K562 (cell line): ENCODE measurements around the gene SKAP1. TPM values are rescaled to one million over a fixed set of nuclear protein-coding genes. Genes with fewer than 3 reads are reported as not detected.
A peak's percentile ranks its signal among the peaks of the same experiment; 100 is the strongest.
"Not testable (repeated sequence)": the region's sequence is repeated elsewhere in the genome, so short reads cannot be mapped to it uniquely, and the experiment has no call there.

Experiments
- ATAC-seq: fragments of 200-7000 bp; cut with Tn5 transposase; 3 replicates; pipeline ENCODE4 v1.9.1; 2020; ENCODE audit warnings: moderate library complexity
- BruUV-seq: library from RNA; stranded (reverse); fragments of 400-500 nt; replicated peaks from 2 replicates; lab custom pipeline; 2021; lab: Mats Ljungman, UMichigan
- CTCF ChIA-PET: fragments of 300-600 bp; formaldehyde crosslinking; extraction: SDS; loops from one replicate; lab custom pipeline; 2021; ENCODE audit warnings: low intra/inter-chr PET ratio; lab: Yijun Ruan, JAX
- POLR2A ChIA-PET: fragments of 300-600, 350-650 bp; sonication (Branson Sonifier 250); formaldehyde crosslinking; extraction: SDS; loops from one replicate; lab custom pipeline; 2021; ENCODE audit warnings: antibody characterized with exemption, inconsistent platforms; lab: Yijun Ruan, JAX
- DNase-seq, 4 experiments: peaks; one replicate each; pipeline versions ENCODE4 v3.0.0 to v3.0.0-alpha.2; 2011 to 2018; ENCODE audit warnings: low spot score in 3 of 4, mixed read lengths in 3 of 4; ENCODE audit errors: extremely low read depth in 1 of 4
- FAIRE-seq: peaks from 2 replicates; lab custom pipeline; 2011; peaks lifted over from hg19 to GRCh38; lab: Jason Lieb, UNC
- H2AFZ ChIP-seq: 2 replicates; pipeline ENCODE4 v1.6.0; 2011; ENCODE audit warnings: low read depth, low read length, control low read depth, inconsistent platforms
- H3K27ac ChIP-seq: fragments of 200-600 bp; 3 replicates; pipeline ENCODE4 v1.8.0; 2011; ENCODE audit warnings: low read depth, mild to moderate bottlenecking, control low read depth, inconsistent platforms, low read length, moderate library complexity, mixed read lengths; ENCODE audit errors: extremely low read depth
- H3K27me3 ChIP-seq, 2 experiments: fragments of 300-600 bp in 1 of 2; 2 replicates in 1 of 2; 3 replicates in 1 of 2; pipeline versions ENCODE4 v1.6.0 to v1.8.0; 2011; ENCODE audit warnings: inconsistent platforms in 2 of 2, low read length in 2 of 2, mild to moderate bottlenecking in 1 of 2, mixed read lengths in 1 of 2, moderate library complexity in 1 of 2; ENCODE audit not compliant: control insufficient read depth in 2 of 2, insufficient read depth in 2 of 2
- H3K36me3 ChIP-seq: fragments of 300-600 bp; 3 replicates; pipeline ENCODE4 v1.8.0; 2011; ENCODE audit warnings: mild to moderate bottlenecking, low read length, inconsistent platforms; ENCODE audit not compliant: control insufficient read depth, insufficient read depth
- H3K4me1 ChIP-seq, 2 experiments: fragments of 200-600 bp in 1 of 2; replicated peaks in 1 of 2; 2 replicates in 1 of 2; 3 replicates in 1 of 2; pipeline versions ENCODE4 v1.5.1 to v1.8.0; 2011; ENCODE audit warnings: inconsistent platforms in 2 of 2, low read length in 2 of 2, mild to moderate bottlenecking in 1 of 2, mixed read lengths in 1 of 2, moderate library complexity in 1 of 2; ENCODE audit not compliant: control insufficient read depth in 2 of 2, insufficient read depth in 2 of 2
- H3K4me2 ChIP-seq: 2 replicates; pipeline ENCODE4 v1.6.1; 2011; ENCODE audit warnings: low read length, control low read depth, inconsistent platforms, mixed read lengths; ENCODE audit not compliant: insufficient read depth
- H3K4me3 ChIP-seq: fragments of 200-600 bp; sonication (generic), shearing (Covaris generic); 2 replicates; pipeline ENCODE4 v1.5.1; 2016; ENCODE audit warnings: control low read depth, inconsistent platforms
- H3K79me2 ChIP-seq: fragments of 200-600 bp; 3 replicates; pipeline ENCODE4 v1.8.0; 2011; ENCODE audit warnings: low read length, inconsistent platforms; ENCODE audit not compliant: control insufficient read depth, insufficient read depth
- H3K9ac ChIP-seq, 2 experiments: 2 replicates each; pipeline versions ENCODE4 v1.6.0 to v1.6.1; 2011; ENCODE audit warnings: low read depth in 2 of 2, low read length in 2 of 2, control low read depth in 1 of 2, inconsistent platforms in 1 of 2, mild to moderate bottlenecking in 1 of 2, mixed read lengths in 1 of 2; ENCODE audit not compliant: insufficient read depth in 1 of 2
- H3K9me1 ChIP-seq: one replicate; pipeline ENCODE4 v1.6.0; 2011; ENCODE audit warnings: inconsistent platforms, mild to moderate bottlenecking, low read length, moderate library complexity; ENCODE audit not compliant: control insufficient read depth, insufficient read depth
- H3K9me3 ChIP-seq: replicated peaks from 2 replicates; pipeline ENCODE4 v1.5.1; 2011; ENCODE audit warnings: low read depth, low read length, inconsistent platforms; ENCODE audit not compliant: control insufficient read depth, insufficient read depth
- H4K20me1 ChIP-seq: replicated peaks from 2 replicates; pipeline ENCODE4 v1.6.1; 2011; ENCODE audit warnings: low read length, inconsistent platforms, mixed read lengths; ENCODE audit not compliant: control insufficient read depth, insufficient read depth
- BCOR ChIP-seq: fragments of 450-650 bp; IDR thresholded peaks from 2 replicates; pipeline ENCODE4 v1.6.1; 2016
- SMARCA5 ChIP-seq: fragments of 450-650 bp; IDR thresholded peaks from 2 replicates; pipeline ENCODE4 v1.6.1; 2016
- ZNF146 ChIP-seq: IDR thresholded peaks from one replicate; pipeline ENCODE4 v1.6.1; 2018; ENCODE audit warnings: missing compliant biosample characterization; ENCODE audit not compliant: unreplicated experiment
- ZNF444 ChIP-seq: fragments of 250-450 bp; sonication (Bioruptor Pico); IDR thresholded peaks from 2 replicates; pipeline ENCODE4 v1.4.0; 2020; ENCODE audit warnings: mild to moderate bottlenecking, moderate library complexity
- WGBS: fragments of 100-300 bp; shearing (Covaris generic); methylation state at CpG from one replicate; pipeline ENCODE4 v1.1.6; 2016; ENCODE audit warnings: low coverage, mixed read lengths; ENCODE audit not compliant: insufficient coverage; ENCODE audit errors: missing lambda C conversion rate; 5-methylcytosine and 5-hydroxymethylcytosine counted together
- in situ Hi-C: fragments of 300-500 bp; cut with MboI; formaldehyde crosslinking; loops from 4 replicates; pipeline ENCODE4 v1.15.0; 2018; ENCODE audit warnings: inconsistent platforms, mixed read lengths
- intact Hi-C: fragments of 100-400 bp; cut with micrococcal nuclease; formaldehyde crosslinking; loops from 2 replicates; pipeline ENCODE4 v1.14.2; 2022
- polyA plus RNA-seq, 8 experiments: library from polyadenylated mRNA; depleted of rRNA in 4 of 8; stranded (reverse) in 5 of 8; unstranded in 3 of 8; fragments of >200 nt; fragmentation: Nextera tagmentation in 2 of 8; fragmentation: Illumina TruSeq in 1 of 8; extraction: Ambion mirVana in 2 of 8; extraction: Trizol in 1 of 8; gene quantifications; 2 replicates each; pipeline versions ENCODE4 v1.2.1 to v1.2.3, GENCODE V29; 2011 to 2014; ENCODE audit warnings: inconsistent platforms in 1 of 8, missing spikeins in 1 of 8
- total RNA-seq, 7 experiments: library from RNA; depleted of rRNA in 6 of 7; stranded (reverse); fragments of >200 nt in 6 of 7; fragmentation: Illumina TruSeq in 2 of 7; extraction: Trizol in 2 of 7; gene quantifications; 2 replicates each; pipeline versions ENCODE4 v1.2.1 to v1.2.3, GENCODE V29; 2011 to 2021; ENCODE audit warnings: low replicate concordance in 1 of 7

SKAP1 gene
- total and polyA plus RNA-seq, 9 of the 15 experiments (the other 6 are each of a cell fraction or from before 2014, with no cell fraction given): 0.06 to 0.80 (median 0.10) TPM; not detected in 4

GRCh38 chr17:48451489-48451888 is 21.5 kb upstream of the SKAP1 start:
- Histone ChIP-seq H3K9me3 (no peaks in the 10 kb centered on the region), H3K4me2 (no peak overlapping the region), H3K4me1 (peaks cover 4 to 16% of the 10 kb centered on the region in 2 experiments; a peak in 3 of 5 replicates), H3K36me3 (no peaks in the 10 kb centered on the region), H3K9me1 (no peaks in the 10 kb centered on the region), H3K79me2 (no peaks in the 10 kb centered on the region), H3K9ac (no peak overlapping the region), H3K27me3 (no peaks in the 10 kb centered on the region), H3K4me3 (no peak overlapping the region), H3K27ac (no peak overlapping the region), H4K20me1 (no peaks in the 10 kb centered on the region), H2AFZ (peak overlapping the region; percentile 16; the same call in 1 of the 2 replicates)
- ChIA-PET CTCF (no interaction called here), POLR2A (interaction anchor here (0.7 kb wide), 1 partner anchor 11 kb away, joined by 3 read pairs; no protein-coding TSS in a partner anchor)
- TF ChIP-seq ZNF444 (CRISPR knock-in tag): no peak
- intact Hi-C loops (no loop called here), in situ Hi-C loops (no loop called here)
- no peak for FAIRE-seq
- ATAC-seq: no peak
- no peak for DNase-seq
- no TSS peak for BruUV-seq
- WGBS: 57% methylated on average over 2 of the region's 2 CpGs

DNA sequence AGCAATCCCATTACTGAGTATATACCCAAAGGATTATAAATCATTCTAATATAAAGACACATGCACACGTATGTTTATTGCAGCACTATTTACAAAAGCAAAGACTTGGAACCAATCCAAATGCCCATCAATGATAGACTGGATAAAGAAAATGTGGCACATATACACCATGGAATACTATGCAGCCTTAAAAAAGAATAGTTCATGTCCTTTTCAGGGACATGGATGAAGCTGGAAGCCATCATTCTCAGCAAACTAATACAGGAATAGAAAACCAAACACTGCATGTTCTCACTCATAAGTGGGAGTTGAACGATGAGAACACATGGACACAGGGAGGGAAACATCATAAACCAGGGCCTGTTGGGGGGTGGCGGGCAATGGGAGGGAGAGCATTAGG is 19.3 kb upstream of the SKAP1 start:
- DNase-seq, H3K9me1 ChIP-seq, H3K27ac ChIP-seq, intact Hi-C loops, ATAC-seq, H3K79me2 ChIP-seq, H4K20me1 ChIP-seq, in situ Hi-C loops, H3K4me3 ChIP-seq, CTCF ChIA-PET, H3K36me3 ChIP-seq, H2AFZ ChIP-seq, H3K27me3 ChIP-seq, H3K4me2 ChIP-seq, FAIRE-seq, BruUV-seq, H3K9me3 ChIP-seq, H3K9ac ChIP-seq: not testable (repeated sequence)
- 29% methylated on average over 2 of the region's 3 CpGs for WGBS
- POLR2A ChIA-PET: interaction anchor here (0.5 to 0.6 kb wide), 2 partner anchors 204 to 468 kb away, joined by 3 read pairs; no protein-coding TSS in a partner anchor
- TF ChIP-seq ZNF146 (CRISPR knock-in tag): peak; percentile 43
- TF ChIP-seq BCOR: peak; percentile 67
- TF ChIP-seq SMARCA5: 0 out of 2 replicates have a peak, but pooled peaks have one; percentile 20
- H3K4me1 ChIP-seq: peaks cover 14 to 18% of the 10 kb centered on the region in 2 experiments; a peak in 3 of 5 replicates
